EH (cell line): ENCODE data around the gene ZNF785.
"Not testable (repeated sequence)": the region's sequence is repeated elsewhere in the genome, so short reads cannot be mapped to it uniquely, and the experiment has no call there.

ENCODE experiments used
- DNase-seq: peaks from one replicate; pipeline ENCODE4 v3.0.0-alpha.2; 2015; ENCODE audit warnings: low read depth

Gene ZNF785

DNA sequence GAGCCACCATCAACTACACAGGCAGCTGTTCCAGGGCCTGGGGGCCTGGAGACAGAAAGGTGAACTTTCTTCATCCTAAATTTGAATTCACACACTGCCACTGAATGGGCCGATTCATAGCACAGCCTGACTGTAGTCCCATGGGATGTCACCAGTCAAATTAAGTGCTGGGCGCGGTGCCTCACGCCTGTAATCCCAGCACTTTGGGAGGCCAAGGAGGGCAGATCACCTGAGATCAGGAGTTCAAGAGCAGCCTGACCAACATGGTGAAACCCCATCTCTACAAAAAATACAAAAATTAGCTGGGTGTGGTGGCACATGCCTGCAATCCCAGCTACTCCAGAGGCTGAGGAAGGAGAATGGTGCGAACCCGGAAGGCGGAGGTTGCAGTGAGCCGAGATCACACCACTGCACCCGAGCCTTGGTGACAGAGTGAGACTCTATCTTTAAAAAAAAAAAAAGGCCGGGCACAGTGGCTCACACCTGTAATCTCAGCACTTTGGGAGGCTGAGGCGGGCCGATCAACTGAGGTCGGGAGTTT lies 45.4 kb downstream of the ZNF785 start:
- not testable (repeated sequence) for DNase-seq

DNA sequence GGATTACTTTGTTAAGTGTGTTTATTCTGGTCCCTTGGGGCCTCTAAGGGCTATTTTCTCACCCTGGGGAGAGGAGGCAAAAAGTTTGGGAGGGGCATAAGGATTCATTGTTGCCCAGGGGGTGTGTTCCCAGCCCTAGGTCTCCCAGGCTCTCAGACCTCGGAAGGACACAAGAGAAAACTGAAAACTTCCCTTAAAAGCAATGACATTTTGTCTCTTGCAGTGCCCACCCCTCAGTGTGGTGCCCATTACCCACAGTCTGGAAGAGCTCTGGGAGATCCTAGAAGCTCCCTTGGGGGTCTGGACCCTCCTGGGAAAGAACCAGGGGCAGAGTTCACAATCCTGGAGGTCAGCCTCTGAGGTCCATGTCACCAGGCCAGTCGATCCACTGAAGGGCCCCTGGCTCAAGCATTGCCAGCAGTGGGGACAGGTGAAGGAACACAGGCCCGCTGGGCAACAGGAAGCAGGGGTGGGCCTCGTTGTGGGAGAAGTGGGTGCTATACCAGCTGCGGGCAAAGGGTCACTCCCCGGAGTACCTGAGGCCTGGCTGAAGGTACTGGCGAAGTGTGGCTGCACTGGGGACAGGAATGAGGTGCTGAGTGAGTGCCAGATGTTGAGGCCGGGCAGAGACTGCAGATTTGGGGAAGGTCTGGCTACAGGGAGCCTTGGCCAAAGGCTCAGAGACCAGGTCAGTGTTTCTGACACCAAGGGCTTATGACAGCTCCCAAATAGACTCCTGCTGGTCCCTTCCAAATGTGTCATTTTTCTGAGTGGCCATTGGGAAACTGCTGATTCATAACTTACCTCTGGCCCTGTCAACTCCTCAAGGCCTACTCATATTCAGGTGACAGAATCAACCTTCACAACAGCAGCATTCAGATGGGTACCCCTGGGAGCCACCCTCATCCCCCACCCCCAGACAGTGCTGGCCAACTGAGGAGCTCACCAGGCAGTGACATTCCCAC lies 46.2 kb downstream of the ZNF785 start:
- no peak for DNase-seq

- DNase-seq: not testable (repeated sequence)
Observed at GRCh38 chr16:30536391-30537024, 49.0 kb downstream of the ZNF785 start.

DNA sequence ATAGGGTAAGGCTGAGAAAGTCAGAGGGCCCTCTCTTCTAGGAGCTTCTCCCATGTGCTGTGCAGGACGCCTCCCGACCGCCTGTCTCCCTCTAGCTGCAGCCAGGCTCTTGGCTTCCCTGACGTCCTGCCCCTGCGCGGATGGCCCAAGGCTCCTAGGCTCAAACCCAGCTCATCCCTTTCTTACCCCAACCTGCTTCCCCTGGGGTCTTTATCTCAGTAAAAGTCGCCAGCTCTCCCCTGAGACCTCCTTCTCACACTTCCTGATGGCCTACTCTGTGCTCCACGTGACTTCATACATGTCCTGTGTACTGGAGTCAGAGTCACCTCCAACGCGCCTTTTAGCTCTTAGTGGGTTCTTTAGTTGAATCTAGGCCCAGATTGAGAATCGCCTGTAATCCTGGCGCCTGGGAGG lies 49.7 kb downstream of the ZNF785 start:
- DNase-seq: peak; percentile 79

DNA sequence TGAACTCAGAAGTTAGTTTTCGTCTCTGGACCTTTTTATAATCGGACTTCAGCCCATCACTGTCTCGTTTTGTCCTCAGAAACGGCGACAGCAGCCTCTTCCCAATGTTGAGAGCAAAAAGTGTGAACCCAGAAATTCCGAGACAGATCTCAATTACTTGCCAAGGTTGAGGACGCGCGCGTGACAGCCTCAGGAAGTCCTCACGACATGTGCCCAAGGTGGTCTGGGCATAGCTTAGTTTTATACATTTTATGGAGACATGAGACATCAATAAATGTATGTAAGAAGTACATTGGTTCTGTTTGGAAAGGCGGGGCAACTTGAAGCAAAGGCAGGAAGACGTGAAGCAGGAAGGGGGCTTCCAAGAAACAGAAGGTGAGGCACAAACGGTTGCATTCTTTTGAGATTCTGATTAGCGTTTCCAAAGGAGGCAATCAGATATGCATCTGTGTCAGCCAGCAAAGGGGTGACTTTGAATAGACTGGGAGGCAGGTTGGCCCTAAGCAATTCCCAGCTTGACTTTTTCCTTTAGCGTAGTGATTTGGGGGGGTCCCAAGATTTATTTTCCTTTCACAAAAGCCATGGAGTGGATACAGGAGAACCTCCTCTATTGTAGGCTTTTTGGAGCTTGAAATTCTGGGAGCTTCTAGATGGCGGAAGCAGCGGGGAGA lies 50.3 kb downstream of the ZNF785 start:
- DNase-seq: no peak

- peak; percentile 80 for DNase-seq
Observed at GRCh38 chr16:30534368-30535105, 51.0 kb downstream of the ZNF785 start, which contains the start of gene ZNF747. Gene ZNF747 (minus strand): TSS chr16:30534858. CDS start chr16:30534679, 179 bp downstream.

- peak; percentile 10 for DNase-seq
Observed at GRCh38 chr16:30533748-30534367, 51.6 kb downstream of the ZNF785 start.

GRCh38 chr16:30533146-30533522 lies 52.4 kb downstream of the ZNF785 start:
- no peak for DNase-seq

DNA sequence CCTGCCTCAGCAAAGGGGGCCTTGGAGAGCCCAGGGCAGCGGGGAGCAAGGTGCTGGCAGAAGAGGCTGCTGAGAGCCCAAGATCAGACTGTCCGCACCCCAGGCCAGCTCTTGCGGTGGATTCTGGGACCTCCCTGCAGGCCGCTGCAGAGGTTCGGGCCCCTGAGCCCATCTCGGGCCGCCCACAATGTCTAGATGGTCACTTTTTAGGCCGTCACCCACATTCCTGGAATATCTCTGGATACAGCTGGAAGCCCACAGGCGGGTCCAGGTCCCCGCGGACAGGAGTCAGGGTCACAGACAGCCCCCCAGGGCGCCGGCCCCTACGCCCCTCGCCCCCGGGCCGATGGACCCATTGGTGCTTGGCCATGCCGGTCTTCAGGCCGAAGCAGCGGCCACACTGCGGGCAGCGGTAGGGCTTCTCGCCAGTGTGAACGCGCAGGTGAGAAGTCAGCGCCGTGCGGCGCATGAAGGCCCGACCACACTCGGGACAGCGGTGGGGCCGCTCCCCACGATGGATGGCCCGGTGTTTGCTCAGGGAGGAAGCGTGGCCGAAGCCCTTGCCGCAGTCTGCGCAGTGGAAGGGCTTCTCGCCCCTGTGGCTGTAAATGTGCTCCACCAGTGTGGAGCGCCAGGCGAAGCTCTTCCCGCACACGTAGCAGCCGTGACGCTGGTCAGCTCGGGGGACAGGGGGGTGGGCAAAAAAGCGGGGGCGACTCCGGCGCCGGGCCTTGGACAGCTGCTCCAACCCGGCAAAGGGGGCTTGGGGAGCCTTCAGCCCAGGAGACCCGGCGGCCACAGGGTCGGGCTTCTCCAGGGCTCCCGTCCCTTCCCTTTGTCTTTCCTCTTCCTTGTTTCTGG lies 53.0 kb downstream of the ZNF785 start:
- no peak for DNase-seq
